Left kidney (tissue), 2 donors: ENCODE results near the gene OOSP3. TPM values are rescaled to one million over a fixed set of nuclear protein-coding genes. Genes with fewer than 3 reads are reported as not detected.

Experiments used
- DNase-seq: peaks from one replicate; pipeline ENCODE4 v3.0.0-alpha.2; 2013
- polyA plus RNA-seq: library from polyadenylated mRNA; unstranded; fragments of 120-200 nt; gene quantifications from one replicate; pipeline ENCODE4 v1.2.1, GENCODE V29; 2013; ENCODE audit not compliant: insufficient read length

OOSP3 gene
- polyA plus RNA-seq, 1 donor: not detected

DNA sequence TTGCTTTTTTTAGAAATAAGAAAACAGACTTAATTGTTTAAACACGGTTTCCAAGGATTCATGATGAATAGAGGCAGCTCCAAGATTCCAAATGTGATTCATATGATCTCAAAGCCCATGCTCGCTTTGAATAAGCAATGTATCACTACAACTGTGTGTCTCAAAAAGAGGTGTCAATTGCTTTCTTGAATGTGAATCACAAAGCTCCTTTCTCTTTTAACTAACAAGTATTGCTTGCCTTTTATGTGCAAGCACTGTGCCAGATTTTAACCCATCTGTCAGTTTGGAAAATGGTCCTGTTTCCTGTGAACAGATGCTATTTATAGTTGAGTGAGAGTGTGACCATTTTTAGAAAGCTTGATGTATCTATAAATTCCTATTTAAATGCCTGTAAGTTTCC lies 66.1 kb downstream of the OOSP3 start:
- DNase-seq: no peak

Other genes starting within 250 kb of the OOSP3 start
- 55.0 TPM for gene PATL1, start 209.7 kb upstream of the OOSP3 start, polyA plus RNA-seq
- not detected for gene OR10V1, start 164.9 kb upstream of the OOSP3 start, polyA plus RNA-seq
- gene STX3, start 123.4 kb upstream of the OOSP3 start, polyA plus RNA-seq: 78.8 TPM
- 60.4 TPM for gene MRPL16, start 68.0 kb upstream of the OOSP3 start, polyA plus RNA-seq
- gene CBLIF, start 33.3 kb upstream of the OOSP3 start, polyA plus RNA-seq: 0.20 TPM
- gene TCN1, start 12.3 kb upstream of the OOSP3 start, polyA plus RNA-seq: not detected
- gene OOSP1, start 59.6 kb downstream of the OOSP3 start, polyA plus RNA-seq: 0.35 TPM
- gene OOSP4A, start 85.3 kb downstream of the OOSP3 start, polyA plus RNA-seq: 0.33 TPM
- not detected for gene OOSP4B, start 138.4 kb downstream of the OOSP3 start, polyA plus RNA-seq
- gene OOSP2, start 161.6 kb downstream of the OOSP3 start, polyA plus RNA-seq: not detected
- 0.52 TPM for gene MS4A3, start 177.9 kb downstream of the OOSP3 start, polyA plus RNA-seq
- gene MS4A2, start 209.9 kb downstream of the OOSP3 start, polyA plus RNA-seq: 0.07 TPM